GM12865 (cell line): ENCODE results near the gene DLG2.
"Not testable (repeated sequence)": the region's sequence is repeated elsewhere in the genome, so short reads cannot be mapped to it uniquely, and the experiment has no call there.

Experiments used
- DNase-seq: peaks from one replicate; pipeline ENCODE4 v3.0.0; 2010; ENCODE audit warnings: low read depth
- H3K4me3 ChIP-seq: 2 replicates; pipeline ENCODE4 v1.5.1; 2011; ENCODE audit warnings: mild to moderate bottlenecking, low read depth, low read length, control low read depth
- TF ChIP-seq, protein P1 (sequence below): IDR thresholded peaks from 2 replicates; pipeline ENCODE4 v1.5.1; 2011; ENCODE audit warnings: low read length, control low read depth, low read depth, inconsistent platforms; ENCODE audit not compliant: insufficient read depth; ENCODE audit errors: missing control alignments

DLG2 gene

DNA sequence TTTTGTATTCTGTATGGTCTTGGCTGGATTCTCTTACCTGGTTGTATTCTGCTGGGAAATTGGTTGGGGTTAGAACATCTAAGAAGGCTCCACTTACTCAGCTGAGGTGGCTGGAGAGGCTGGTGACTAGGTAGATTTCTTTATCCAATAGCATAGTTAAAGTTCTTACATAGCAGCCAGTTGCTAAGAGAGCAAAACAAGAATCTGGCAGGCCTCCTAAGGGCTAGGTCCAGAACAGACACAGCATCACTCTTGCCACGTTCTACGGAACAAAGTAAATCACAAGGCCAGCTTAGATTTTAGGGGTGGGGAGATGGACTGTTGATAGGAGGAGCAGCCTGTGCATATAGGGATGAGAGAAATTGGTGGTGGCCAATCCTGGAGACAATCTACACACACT lies 2199.6 kb downstream of the DLG2 start:
- no peak for DNase-seq
- no peak overlapping the region for H3K4me3 ChIP-seq
- TF ChIP-seq, protein P1, sequence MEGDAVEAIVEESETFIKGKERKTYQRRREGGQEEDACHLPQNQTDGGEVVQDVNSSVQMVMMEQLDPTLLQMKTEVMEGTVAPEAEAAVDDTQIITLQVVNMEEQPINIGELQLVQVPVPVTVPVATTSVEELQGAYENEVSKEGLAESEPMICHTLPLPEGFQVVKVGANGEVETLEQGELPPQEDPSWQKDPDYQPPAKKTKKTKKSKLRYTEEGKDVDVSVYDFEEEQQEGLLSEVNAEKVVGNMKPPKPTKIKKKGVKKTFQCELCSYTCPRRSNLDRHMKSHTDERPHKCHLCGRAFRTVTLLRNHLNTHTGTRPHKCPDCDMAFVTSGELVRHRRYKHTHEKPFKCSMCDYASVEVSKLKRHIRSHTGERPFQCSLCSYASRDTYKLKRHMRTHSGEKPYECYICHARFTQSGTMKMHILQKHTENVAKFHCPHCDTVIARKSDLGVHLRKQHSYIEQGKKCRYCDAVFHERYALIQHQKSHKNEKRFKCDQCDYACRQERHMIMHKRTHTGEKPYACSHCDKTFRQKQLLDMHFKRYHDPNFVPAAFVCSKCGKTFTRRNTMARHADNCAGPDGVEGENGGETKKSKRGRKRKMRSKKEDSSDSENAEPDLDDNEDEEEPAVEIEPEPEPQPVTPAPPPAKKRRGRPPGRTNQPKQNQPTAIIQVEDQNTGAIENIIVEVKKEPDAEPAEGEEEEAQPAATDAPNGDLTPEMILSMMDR: no peak

DNA sequence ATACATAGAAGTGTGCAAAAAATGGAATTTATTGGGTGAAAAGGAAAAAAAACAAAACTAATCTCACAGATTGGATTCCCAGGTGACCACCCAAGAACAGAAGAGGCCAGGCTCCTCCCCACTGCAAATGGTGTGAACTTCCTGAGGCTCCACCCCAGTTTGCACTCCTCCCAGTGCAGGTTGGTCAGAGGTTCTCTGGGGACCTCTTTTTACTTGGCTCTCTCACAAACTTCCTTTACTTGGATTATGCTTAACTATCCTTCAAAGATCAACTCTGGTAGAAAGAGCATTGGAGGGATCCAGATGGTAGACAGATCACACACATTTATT lies 2202.0 kb downstream of the DLG2 start:
- no peak for DNase-seq
- TF ChIP-seq, protein P1: no peak
- H3K4me3 ChIP-seq: no peak overlapping the region

- H3K4me3 ChIP-seq: no peak overlapping the region
- DNase-seq: no peak
- TF ChIP-seq, protein P1: no peak
These were observed 2202.6 kb downstream of the DLG2 start for GRCh38 chr11:83424376-83425136.

- DNase-seq, H3K4me3 ChIP-seq: not testable (repeated sequence)
These were observed 2204.5 kb downstream of the DLG2 start for GRCh38 chr11:83422641-83423040.

DNA sequence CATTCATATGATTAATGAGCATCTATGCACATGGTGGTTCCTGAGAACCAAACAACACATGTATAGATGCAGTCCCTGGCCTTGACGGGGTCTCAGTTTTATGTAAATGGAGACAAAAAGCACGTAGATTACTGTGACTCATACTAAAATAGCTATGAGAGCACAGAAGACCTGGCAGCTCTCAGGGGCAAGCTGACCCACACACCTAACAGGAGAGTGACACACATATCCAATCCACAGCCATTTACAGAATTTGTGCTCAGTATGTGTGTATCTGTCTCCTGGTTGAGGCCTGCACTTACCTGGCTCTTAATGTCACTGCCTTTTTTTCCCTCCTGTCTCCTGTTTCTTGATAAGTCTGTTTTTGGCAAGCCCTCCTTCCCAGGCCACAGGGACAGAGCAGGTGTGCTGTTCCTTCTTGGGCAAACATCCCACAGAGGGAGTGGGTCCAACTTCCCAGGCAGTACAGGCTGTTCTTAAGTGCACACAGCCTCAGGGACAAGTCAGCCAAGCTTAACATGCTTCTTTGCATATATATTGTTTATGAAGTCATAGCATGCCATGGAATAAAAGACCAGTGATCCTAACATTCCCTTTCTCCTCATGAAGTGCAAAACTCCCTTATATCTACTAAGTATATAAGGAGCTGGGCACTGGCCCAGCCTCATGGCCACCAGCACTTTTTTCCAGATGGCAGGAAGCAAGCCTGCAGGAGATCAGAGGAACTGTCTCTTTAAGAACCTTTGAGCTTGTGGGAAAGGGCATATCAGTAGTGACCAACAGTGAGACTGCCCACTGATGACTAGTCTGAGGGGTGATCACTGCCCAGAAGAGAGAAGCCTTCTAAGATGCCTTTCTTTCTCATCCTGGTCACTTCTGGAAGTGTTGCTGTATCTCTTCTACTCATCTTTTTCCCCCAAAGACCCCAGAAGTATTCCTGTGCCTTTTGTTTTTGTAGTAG lies 2216.3 kb downstream of the DLG2 start:
- no peak for DNase-seq
- no peak overlapping the region for H3K4me3 ChIP-seq
- TF ChIP-seq, protein P1: no peak

DNA sequence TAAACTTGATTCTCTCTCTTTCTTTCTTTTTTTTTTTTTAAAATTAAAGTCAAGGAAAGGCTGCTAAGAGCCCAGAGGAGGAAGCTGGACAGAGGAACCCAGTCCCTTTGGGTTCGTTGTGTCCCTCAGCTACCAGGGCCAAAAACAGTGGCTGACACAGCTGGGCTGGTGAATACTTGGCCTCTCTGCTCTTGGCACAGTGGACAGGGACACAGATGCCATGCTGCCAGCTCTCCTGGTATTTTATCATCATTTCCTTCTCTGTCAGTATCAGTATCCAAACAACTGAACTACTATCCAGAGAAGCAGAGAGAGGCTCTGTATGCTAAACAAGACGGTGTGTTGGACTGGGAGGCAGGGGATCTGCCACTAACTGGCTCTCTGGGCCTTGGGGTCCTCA lies 2217.3 kb downstream of the DLG2 start:
- no peak for DNase-seq
- TF ChIP-seq, protein P1: no peak
- H3K4me3 ChIP-seq: no peak overlapping the region

DNA sequence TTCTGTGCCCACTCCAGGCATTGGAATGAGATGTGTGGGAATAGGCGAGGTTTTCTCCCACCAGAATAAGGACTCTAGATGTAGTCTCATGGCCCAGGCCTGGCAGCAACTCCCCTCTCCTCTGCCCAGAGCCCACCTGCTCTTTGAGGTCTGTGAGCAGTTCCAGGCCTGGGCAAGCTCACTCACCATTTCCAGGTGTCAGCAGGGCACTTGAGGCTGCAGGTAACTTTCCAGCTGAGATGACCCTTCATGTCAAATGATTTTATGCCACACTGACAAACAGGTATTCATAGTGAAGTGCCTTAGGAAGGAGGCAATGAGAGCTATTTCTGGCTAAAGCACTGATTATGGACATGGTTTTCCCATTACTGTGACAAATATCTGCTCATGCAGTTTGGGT lies 2217.7 kb downstream of the DLG2 start:
- DNase-seq: no peak
- TF ChIP-seq, protein P1: no peak
- no peak overlapping the region for H3K4me3 ChIP-seq
